ENCODE measurements around the gene GPR152.
A peak's percentile ranks its signal among the peaks of the same experiment; 100 is the strongest.

The GPR152 gene

DNA sequence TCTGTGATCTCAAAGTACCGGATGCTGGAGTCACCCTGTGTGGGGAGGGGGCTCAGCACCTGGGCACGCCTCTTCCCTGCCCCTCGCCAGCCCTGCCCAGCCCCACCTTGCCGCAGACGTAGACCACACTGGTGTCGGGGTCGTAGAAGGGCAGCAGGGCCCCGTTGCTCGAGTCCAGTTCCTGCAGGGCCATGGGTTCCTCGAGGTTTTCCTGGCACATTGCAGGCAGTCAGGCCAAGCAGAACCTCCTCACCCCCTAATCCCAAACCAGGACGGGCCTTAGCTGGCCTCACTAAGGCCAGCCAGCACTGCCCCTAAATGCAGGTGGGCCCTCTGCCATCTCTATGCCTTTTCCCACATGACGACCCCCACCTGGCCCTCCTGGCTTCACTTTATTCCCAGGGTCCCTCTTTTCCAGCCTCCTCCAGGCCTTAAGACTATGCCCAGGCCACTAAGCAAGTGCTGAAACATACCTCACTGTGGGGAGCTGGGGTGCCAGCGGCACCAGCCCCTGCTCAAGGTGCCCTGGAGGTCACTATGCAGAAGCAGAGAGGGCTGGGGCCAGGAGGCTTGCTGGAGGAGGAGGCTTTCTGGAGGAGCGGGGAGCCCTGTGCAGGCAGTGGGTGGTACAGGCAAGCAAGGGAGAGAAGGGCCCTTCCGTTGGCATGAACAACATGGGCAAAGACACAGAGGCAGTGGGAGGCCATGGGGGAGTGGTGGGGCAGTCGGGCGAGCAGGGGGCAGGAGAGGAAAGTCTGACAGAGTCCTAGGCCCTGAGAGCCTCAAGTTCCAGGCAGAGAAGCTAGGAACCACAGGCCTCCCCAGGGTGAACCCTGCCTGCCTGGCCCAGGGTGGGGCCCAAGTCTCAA lies 12.1 kb downstream of the GPR152 start:
- DNase-seq (ENCODE audit: low read depth in 2 of 2): no peak

DNA sequence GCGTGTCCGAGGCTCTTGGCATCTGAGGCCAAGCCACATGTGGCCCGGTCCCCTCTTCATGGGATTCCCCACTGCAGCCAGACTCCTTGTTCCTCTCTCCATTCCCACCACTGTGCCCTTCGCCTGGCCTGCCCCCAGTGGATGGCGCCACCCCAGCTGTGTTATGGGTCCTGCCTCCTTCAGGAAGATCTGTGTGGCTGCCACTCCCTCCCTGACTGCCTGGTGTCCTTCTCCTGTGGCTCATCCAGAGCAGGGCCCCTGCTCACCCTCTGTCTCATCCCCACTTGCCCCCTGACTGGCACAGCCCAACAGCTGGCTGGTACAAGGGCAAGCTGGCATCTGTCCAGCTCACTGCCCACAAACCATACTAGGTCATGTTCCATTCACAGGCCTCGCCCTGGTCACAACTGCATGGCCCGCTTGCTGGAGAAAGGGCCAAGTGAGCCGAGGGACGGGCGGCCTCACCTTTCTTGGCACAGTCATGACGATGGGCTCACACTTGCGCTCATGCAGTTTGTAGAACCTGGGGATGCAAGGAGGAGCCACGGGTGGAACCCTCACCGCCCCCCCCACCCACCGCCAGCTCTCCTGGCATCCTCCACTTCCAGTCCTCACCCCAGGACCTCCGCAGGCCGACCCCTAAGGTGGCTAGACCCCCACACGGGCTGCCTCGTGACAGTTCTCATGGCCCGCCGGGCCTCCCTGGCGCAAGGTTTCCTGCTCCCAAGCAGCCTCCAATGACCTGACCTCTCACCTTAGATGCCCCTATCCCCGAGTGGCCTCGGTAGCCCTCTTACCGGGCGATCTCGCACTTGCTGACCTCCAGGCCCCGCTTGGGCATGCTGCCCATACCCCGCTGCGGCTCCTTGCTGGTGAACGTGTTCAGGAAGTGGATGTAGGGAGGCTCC lies 13.0 kb downstream of the GPR152 start:
- DNase-seq (ENCODE audit: low read depth in 2 of 2): no peak

DNA sequence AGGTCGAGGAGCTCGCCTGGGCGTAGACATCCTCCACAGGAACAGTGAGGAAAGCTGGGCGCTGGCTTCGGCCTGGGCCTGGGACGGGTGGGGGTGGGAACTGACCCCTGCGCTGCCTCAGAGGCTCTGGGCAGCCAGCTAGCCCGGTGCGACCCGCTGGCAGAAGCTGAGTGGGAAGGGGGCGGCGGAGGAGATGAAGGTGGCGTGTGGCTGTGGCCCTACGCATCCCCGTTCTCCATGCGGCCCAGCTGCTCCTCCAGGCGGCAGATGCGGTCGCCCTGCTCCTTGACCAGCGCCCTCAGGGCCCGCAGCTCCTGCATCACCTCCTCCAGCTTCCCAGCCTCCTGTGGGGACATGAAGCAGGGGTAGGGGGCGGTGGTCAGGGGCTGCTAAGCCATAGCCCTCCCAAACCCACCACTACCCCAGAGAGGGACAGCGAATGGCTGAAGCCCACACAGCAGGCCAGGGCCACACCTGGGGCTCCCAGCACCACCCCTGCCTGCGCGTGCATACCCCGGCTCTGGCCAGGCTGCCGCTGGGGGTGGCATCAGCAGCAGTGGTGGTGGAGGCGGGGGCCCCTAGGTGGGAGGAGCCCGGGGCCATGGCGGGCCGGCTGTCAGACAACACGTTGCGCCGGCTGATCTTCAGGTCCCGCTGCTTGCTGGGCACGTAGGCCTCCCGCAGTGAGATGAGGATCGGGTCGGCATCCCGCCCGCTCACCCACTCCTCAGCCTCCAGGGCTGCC lies 14.2 kb downstream of the GPR152 start:
- peak; percentile 61 to 78 for DNase-seq (ENCODE audit: low read depth in 2 of 2)

DNA sequence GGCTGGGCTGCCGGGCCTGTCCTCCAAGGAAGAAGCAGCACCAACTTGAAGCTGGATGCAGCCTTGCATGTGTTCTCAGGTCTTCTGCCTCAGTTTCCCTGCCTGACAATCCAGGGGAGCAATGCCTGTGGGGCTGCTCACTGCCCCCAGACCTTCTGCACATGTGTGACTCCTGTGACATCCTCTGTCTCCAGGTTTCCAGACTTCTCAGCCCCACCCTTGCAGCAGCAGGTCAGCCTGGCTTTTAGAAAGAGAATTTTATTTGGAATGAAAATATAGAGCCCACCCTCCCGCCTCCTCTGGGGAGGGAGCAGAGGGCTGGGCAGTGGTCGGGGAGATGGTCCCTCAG lies 14.7 kb downstream of the GPR152 start:
- no peak for DNase-seq (ENCODE audit: low read depth in 2 of 2)

DNA sequence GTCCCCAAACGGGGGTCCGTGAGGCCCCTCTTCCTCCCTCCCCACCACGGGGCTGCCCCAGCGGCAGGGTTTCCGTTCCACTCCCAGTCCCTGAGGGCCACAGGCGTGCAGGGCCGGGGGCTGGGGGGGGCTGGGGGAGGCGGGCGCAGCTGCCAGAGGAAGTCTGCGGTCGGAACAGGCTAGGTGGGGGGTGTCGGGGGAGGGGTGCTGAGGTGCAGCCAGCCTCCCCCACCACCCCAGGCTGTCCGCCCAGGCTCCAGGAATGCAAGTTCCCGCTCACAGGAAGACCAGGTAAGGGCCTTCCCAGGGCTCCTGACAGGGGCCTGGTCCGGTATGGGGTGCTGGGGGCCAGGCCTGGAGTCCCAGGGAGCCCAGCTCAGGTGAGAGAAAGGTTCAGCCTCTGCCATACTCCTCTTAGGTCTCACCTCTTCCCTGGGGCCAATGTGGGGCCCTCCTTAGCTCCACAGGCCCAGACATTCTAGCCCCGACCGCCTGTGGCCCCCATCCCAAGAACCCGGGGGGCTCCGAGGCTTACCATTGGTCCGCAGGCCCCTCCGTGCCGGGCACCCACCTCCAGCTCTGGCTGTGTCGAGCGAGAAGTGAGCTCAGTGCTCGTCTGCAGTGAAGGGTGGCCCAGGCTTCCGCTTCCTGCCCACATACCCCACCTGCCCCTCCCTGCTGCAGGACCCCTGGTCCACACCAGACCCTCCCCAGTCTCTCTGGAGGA lies 15.3 kb downstream of the GPR152 start, which contains the start of gene PTPRCAP:
TSS of gene PTPRCAP (minus strand) at position 601 of the 727 bp plus-strand sequence. CDS start at position 538, 63 bp downstream.
- DNase-seq (ENCODE audit: low read depth in 2 of 2): peak; percentile 55 to 71

DNA sequence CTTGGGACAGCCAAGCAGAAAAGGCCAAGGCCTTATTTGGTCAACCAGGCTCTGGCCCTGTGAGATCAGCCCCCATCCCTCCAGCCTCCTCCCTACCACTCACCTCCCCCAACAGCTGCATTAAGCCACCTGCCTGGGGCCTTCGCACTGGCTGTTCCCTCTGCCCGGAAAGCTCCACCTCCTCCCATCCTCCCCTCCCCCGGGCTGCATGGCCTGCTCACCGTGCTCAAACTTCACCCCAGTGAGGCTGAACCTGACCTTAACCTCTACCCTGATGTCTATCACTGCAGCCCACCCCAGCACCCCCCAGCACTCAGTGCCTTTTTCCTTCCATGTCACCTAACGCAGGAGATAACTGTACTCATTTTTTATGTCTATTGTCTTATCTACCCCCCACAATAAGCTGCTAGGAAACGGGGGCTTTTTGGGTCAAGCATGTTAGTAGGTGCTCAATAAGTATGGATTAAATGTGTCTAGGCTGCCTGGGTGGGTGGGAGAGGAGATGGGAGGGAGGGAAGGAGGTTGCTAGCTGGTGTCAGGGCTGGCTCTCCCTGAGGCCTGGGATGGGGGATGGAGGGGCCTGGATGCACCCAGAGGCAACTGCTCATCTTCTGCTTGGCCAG lies 16.0 kb downstream of the GPR152 start:
- peak; percentile 71 to 79 for DNase-seq (ENCODE audit: low read depth in 2 of 2)

DNA sequence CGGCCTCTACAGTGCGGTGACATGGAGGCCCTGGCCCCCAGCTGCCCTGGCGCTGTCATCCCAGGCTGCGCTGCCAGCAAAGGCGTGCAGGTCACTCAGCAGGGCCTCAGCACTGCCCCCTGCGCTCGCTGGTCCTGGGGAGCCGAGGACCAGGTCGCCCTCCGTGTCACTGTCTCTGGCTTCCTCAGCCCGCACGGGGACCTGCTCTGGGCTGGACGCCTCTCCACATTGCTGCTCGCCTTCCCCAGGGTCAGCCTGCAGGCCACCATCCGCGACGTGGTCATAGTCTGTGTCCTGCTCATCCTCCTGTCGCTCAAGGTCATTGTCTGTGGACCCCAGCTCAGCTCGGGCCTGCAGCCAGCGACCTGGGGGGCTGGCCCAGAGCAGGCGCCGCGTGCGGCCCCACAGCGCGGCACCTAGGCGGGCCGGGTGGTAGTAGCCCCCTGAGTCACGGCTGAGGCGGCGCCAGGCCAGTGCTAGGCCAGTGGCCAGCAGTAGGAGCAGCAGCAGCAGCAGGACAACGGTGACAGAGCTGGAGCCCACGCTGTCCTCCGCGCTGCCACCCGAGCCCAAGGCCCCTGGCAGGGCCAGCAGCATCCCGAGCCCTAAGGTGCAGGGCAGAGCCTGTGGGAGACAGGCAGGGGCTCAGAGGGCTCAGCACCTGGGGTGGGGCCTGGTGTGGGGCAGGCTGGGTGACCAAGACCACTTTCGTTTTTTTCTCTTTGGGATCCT lies 16.6 kb downstream of the GPR152 start:
- DNase-seq (ENCODE audit: low read depth in 2 of 2): no peak

DNA sequence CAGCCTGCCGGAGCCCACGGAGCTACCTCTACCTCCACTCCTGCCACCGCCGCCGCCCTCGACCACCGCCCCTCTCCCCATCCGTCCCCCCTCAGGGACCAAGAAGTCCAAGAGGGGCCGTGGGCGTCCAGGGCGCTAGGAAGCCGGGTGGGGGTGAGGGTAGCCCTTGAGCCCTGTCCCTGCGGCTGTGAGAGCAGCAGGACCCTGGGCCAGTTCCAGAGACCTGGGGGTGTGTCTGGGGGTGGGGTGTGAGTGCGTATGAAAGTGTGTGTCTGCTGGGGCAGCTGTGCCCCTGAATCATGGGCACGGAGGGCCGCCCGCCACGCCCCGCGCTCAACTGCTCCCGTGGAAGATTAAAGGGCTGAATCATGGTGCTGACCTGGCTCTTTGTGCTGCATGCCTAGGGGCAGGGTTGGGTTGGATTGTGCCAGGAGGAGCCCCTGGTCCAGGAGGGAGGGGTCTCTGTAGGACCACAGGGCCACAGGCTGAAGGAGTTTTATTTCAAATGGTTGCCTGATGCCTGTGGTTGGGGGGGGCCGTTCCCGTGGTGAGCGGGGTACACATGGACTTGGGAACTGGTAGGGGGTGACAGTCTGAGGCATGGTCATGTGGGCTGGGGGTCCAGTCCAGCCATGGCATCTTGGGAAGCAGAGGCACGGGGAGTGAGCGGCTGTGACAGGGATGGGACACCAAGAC lies 17.4 kb downstream of the GPR152 start:
- DNase-seq (ENCODE audit: low read depth in 2 of 2): no peak

DNA sequence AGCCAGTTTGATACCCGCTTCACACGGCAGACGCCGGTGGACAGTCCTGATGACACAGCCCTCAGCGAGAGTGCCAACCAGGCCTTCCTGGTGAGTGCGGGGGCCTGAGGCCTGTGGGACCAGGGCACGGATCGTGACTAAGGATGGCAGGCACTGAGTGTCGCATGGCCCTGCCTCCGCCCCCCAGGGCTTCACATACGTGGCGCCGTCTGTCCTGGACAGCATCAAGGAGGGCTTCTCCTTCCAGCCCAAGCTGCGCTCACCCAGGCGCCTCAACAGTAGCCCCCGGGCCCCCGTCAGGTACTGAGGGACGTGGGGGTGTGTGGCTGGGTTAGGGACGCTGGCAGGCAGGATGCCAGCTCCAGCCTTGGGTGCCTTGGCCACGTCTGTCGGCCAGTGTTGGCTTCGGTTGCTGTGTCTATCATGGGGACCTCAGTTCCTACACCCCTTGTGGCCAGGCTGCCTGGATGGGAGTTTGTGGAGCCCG lies 18.1 kb downstream of the GPR152 start:
- no peak for DNase-seq (ENCODE audit: low read depth in 2 of 2)

DNA sequence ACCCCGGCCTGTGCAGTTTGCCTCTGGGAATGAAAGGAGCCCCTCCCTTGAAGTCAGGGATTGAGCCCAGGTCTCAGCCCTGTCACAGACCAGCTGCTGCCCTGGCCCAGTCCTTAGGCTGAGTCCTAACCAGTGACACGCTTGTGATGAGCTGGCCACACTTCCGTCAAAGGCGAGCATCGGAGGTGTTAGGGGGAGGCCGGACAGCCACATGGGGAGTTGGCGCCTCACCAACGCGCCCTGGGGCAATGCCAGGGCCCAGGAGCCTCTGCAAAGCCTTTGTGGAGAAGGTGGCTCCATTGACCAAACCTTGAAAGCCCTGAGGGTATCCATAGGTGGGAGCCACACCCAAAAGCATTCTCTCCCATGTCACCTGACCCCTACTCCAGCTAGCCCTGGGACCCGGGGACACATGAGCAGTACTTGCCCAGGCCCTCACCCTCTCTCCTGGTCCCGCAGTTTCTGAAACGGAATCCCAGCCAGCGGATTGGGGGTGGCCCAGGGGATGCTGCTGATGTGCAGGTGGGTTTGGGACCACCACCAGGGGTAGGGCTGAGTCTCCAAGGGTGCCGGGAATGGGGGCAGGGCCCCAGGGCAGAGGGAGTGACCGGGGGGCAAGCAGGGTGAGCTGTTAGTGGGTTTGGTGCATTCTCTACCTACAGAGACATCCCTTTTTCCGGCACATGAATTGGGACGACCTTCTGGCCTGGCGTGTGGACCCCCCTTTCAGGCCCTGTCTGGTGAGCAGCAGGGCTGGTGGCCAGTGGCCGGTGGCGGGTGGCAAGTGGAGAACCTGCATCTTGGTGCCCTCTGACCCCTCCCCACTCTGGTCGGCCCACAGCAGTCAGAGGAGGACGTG lies 18.8 kb downstream of the GPR152 start:
- no peak for DNase-seq (ENCODE audit: low read depth in 2 of 2)

DNA sequence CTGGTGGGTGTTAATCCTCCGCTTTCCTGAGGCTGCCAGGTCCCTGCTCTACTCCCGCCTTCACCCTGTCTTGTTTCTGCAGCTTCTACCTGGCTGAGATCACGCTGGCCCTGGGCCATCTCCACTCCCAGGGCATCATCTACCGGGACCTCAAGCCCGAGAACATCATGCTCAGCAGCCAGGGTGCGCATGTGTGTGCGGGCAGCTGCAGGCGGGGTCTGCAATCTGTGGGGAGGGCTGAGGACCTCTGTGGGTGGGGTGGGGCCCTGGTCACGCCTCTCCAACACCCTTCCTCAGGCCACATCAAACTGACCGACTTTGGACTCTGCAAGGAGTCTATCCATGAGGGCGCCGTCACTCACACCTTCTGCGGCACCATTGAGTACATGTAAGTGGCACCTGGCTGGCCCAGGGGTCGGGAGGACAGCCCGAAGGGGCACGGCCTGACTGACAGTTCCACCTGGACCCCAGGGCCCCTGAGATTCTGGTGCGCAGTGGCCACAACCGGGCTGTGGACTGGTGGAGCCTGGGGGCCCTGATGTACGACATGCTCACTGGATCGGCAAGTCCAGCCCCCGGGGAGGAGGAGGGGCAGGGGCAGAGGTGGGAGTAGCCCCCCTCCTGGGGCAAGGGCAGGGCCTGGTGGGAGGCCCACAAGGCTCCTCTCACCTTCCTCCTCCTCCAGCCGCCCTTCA lies 19.7 kb downstream of the GPR152 start:
- DNase-seq (ENCODE audit: low read depth in 2 of 2): no peak

DNA sequence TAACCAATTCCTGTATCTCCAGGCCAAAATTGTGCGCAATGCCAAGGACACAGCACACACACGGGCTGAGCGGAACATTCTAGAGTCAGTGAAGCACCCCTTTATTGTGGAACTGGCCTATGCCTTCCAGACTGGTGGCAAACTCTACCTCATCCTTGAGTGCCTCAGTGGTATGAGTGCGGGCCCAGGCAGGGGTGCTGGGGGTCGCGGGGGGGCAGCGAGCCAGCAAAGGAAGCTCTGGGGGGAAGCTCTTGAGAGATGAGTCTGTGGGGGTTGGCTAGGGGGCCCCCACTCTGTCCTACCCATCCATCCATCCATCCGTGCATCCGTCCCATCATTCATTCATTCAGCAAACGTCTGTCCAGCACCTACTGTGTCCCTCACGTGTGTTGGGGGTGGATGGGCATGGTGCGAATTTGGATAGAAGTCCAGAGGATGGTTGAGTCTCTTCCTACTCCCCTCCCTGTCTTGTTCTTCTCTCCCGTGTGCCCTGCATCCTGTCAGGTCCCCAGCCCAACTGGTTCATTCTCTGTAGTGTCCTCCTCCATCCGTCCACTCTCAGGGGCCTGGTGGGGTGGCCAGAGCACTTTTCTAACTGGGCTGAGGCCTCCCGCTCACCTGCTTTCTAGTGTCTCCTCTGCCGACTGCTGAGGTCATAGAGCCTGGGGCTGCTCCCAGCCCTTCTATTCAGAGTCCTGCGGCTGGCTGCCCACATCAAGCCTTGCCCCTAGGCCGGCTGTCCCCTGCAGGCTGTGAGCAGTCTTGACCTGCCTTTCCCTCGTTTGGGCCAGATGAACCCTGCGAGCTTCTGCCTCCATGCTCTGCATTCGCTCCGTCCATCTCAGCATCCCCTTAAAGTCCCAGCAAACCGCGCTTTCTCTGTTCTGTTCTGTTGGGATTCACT lies 20.9 kb downstream of the GPR152 start:
- no peak for DNase-seq (ENCODE audit: low read depth in 2 of 2)

DNA sequence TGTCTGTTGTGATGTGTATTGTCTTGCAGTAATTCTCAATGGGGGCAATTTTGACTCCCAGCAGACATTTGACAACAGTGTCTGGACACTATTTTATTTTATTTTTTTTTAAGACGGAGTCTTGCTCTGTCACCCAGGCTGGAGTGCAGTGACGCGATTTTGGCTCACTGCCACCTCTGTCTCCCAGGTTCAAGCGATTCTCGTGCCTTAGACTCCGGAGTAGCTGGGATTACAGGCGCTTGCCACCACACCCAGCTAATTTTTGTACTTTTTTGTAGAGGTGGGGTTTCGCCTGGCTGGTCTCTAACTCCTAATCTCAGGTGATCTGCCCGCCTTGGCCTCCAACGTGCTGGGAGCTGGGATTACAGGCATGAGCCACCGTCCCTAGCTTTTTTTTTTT lies 22.8 kb downstream of the GPR152 start:
- no peak for DNase-seq (ENCODE audit: low read depth in 2 of 2)

DNA sequence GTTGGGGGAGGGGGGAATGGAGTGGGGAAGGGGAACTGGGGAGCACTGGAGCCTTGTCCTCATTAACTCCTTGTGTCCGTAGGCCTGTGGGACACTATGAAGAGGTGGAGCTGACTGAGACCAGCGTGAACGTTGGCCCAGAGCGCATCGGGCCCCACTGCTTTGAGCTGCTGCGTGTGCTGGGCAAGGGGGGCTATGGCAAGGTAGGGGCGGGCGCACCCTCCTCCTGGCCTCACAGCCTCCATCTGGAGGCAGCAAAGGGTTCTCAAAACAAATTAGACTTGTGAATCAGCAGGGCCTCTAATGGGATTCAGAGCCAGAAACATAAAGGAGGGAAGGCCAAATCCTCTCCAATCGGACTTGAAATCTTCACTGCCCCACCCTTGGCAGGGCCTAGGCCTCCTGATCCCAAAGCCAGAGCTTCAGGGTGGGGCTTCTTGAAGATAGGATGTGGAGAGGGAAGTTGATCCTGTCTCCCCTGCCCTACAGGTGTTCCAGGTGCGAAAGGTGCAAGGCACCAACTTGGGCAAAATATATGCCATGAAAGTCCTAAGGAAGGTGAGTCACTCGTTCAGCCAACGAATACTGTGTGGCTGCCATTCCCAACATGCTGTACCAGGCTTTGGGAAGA lies 23.4 kb downstream of the GPR152 start:
- DNase-seq (ENCODE audit: low read depth in 2 of 2): no peak

DNA sequence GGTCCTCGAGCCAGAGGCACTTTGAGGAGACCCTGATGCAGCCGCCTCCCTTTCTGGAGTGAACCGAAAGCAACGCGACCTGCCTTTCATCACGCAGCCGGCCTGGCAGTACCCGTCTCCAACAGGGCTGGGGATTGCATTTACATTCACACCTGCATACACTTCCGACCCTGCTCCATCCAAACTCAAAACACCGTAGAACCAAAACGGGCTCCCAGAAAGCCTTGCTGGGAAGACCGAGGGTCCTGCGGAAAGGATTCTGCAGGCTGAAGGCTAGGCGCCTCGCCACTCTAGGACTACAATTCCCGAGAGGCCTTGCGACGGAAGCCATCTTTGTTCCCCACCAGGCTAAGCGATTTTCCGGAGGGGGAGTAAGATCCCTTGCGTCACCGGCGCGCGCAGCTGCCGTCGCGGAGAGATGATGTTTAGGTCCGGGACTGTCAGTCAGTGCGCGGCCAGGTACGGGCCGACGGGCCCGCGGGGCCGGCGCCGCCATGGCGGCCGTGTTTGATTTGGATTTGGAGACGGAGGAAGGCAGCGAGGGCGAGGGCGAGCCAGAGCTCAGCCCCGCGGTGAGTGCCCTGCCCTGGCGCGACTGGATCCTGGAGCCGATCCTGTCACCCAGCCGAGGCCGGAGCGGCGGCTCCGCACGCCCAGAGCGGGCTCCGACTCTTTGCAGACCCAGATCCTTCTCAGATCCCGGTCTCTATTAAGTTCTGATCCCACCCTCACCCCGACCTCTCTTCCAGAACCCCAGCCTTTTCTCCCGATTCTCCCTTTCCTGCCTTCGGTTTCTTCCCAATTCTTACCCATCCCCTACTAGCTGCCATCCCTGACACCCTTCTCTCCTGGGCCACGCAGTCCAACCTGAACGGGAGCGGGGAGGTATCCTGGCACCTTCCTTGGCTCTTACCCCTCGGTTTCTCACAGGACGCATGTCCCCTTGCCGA lies 24.2 kb downstream of the GPR152 start, which contains the start of gene RPS6KB2:
TSS of gene RPS6KB2 (plus strand) at position 443 of the 950 bp plus-strand sequence. CDS start at position 495, 52 bp downstream.
- peak; percentile 99 to 100 for DNase-seq (ENCODE audit: low read depth in 2 of 2)
